T-helper 2 cell treated with Interferon-gamma antibody and Interleukin-4, amounts not matched to agents 5 μg/mL and 100 μg/mL, for 36 hours (primary cell): ENCODE results near the gene ROBO1.

Source experiments
- DNase-seq: peaks from one replicate; pipeline ENCODE4 v3.0.0; 2021; ENCODE audit warnings: low spot score
- H3K27ac Mint-ChIP-seq: one replicate; pipeline ENCODE4 v1.8.0; 2021; ENCODE audit warnings: mild to moderate bottlenecking, mixed read lengths
- H3K27me3 Mint-ChIP-seq: one replicate; pipeline ENCODE4 v1.8.0; 2021; ENCODE audit warnings: low read depth, mixed read lengths
- H3K36me3 Mint-ChIP-seq: one replicate; pipeline ENCODE4 v1.8.0; 2021; ENCODE audit warnings: low read depth, mixed read lengths
- H3K4me1 Mint-ChIP-seq: one replicate; pipeline ENCODE4 v1.8.0; 2021; ENCODE audit warnings: low read depth, mixed read lengths
- H3K4me3 Mint-ChIP-seq: one replicate; pipeline ENCODE4 v1.8.0; 2022; ENCODE audit warnings: mild to moderate bottlenecking, moderate library complexity, mixed read lengths
- H3K9me3 Mint-ChIP-seq: one replicate; pipeline ENCODE4 v1.8.0; 2021; ENCODE audit warnings: mixed read lengths

The ROBO1 gene

DNA sequence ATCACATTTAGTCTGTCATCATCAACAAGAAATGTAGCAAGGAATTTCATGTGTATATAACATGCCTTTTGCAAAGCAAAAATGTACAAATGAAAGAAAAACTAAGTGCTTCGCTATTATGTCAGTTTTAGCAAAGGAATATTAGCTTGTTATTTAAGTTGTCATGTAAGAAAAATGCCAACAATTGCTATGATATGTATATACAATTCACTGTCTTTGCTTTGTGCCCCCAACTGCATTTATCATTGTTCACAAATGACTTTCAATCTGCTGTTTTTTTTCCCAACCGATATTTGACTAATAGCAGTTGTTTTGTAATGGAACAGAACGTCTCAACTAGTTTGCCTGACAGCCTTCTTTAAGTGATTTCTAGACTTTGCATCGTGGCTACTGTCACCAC is 207.1 kb downstream of the ROBO1 start:
- H3K27me3 Mint-ChIP-seq, result no peaks in the 10 kb centered on the region
- no peaks in the 10 kb centered on the region for H3K36me3 Mint-ChIP-seq
- no peak overlapping the region for H3K27ac Mint-ChIP-seq
- H3K4me1 Mint-ChIP-seq, result no peaks in the 10 kb centered on the region
- H3K9me3 Mint-ChIP-seq, result peaks cover 21% of the 10 kb centered on the region
- H3K4me3 Mint-ChIP-seq, result no peak overlapping the region
- DNase-seq, result no peak

DNA sequence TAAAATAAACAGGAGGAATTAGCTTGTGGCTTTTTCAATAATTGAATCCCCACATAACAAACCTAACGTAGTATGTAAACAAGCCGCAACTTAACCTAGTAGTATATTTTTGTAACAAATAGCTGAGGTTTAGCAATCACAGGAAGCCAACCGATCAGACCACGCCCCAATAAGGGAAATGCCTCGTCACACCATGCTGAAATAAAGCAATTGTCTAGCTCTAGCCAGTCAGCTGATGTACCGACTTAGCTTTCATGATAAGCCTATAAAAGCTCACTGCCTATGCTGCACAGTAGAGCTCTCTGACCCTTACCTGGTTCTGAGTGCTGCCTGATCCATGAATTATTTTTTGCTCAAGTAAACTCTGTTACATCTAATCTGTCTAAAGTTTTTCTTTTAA is 208.9 kb downstream of the ROBO1 start:
- no peak for DNase-seq
- no peaks in the 10 kb centered on the region for H3K27me3 Mint-ChIP-seq
- no peaks in the 10 kb centered on the region for H3K4me1 Mint-ChIP-seq
- no peak overlapping the region for H3K27ac Mint-ChIP-seq
- H3K9me3 Mint-ChIP-seq, result peaks cover 18% of the 10 kb centered on the region
- no peaks in the 10 kb centered on the region for H3K36me3 Mint-ChIP-seq
- H3K4me3 Mint-ChIP-seq, result no peak overlapping the region

DNA sequence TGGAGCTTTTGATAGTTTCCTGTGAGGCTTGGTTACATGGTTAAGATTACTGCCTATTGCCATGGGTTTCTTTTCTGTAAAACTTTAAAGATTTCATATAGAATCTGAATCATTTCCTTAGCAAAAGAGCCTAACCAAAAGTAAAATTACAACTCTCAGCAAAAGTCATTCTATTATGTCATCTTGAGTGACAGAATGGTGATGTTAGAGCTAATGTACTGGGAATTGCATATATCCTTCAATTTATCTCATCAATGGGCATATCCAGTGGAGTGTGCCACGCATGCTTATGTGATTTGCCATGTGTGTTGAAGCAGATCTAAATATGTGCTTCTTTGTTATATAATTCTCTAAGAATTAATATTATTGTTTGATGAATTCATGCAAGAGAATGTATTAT is 212.1 kb downstream of the ROBO1 start:
- no peaks in the 10 kb centered on the region for H3K27me3 Mint-ChIP-seq
- peaks cover 6% of the 10 kb centered on the region for H3K9me3 Mint-ChIP-seq
- no peaks in the 10 kb centered on the region for H3K36me3 Mint-ChIP-seq
- DNase-seq, result no peak
- no peak overlapping the region for H3K27ac Mint-ChIP-seq
- no peaks in the 10 kb centered on the region for H3K4me1 Mint-ChIP-seq
- no peak overlapping the region for H3K4me3 Mint-ChIP-seq

DNA sequence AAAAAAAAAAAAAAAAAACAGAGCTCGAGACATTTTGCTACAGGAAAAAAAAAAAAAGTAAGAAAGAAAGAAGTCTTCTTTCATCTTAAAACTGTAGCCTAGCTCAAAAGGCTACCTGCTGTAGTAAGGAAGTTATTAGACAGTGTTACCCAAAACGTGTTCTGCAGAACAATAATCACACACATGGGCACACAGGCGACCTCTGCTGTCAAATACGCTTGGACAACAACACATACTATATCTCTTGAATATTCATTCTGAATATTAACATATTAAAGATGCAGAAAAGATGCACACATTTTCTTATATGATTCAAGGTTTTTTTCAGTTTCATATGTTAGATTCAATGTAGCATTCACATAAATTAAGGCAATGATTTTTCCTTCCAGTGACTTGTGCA is 215.8 kb downstream of the ROBO1 start:
- H3K4me3 Mint-ChIP-seq, result no peak overlapping the region
- no peaks in the 10 kb centered on the region for H3K36me3 Mint-ChIP-seq
- H3K9me3 Mint-ChIP-seq, result no peaks in the 10 kb centered on the region
- no peak overlapping the region for H3K27ac Mint-ChIP-seq
- H3K4me1 Mint-ChIP-seq, result no peaks in the 10 kb centered on the region
- H3K27me3 Mint-ChIP-seq, result no peaks in the 10 kb centered on the region
- DNase-seq, result no peak

DNA sequence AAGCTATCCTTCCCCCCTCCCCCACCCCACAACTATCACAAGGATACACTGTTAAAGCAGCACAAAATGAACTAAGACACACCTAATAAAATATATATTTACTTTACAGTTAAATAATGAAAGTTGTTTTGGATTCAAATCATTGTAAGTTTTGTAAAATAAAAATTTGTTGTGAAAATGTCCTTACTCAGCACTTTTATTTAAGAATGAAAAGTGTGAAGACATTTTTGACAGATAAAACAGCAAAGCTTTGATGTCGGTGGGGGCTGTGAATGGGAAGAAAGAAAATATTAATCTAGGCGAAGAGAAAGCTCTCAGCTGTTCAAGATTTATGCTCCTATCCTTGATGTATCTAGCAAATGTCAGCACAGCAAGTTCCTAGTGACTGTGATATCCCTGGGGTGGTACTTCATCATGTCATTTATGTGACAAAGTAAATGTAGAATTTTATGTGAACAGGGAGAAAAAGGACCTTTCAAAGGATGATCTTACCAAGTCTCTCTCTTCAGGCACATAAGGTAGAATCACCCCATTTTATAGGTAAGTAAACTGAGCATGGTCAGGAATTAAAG is 216.4 kb downstream of the ROBO1 start:
- Mint-ChIP-seq H3K27me3 (no peaks in the 10 kb centered on the region), H3K27ac (no peak overlapping the region), H3K36me3 (no peaks in the 10 kb centered on the region), H3K4me1 (no peaks in the 10 kb centered on the region), H3K4me3 (no peak overlapping the region), H3K9me3 (no peaks in the 10 kb centered on the region)
- DNase-seq, result no peak

DNA sequence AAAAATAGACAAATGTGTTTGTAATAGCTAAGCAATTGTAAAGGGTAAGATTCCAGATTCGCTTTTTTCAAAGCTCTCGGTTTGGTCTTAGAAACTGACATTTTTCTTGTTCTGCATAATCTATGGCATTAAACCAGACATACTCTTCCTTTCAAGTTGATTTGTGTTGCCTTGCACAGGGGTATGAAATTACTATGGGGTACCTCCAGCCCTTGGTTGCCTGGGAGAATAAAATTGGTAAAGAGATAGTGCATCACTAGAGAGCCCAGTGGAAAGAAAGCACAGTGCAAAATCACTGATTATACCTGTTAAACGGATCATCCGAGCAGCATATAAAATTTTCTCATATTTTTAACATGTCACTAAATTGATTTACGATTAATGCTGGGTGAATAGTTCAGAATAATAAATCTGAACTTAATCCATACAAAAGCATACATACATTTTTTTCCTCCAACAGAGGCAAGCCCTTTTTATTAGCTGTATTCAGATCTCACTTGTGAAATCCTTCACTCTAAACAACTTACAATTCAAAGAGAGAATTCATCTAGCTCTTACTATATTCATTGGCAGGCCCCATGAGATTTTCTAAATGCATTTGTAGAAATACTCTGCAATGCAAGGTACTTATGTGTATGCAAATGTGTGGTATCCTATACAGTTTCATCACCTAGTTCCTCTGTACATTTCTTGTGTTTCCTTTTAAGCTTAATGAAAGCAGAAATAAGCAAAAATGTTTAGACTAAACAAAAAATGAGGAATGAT is 224.4 kb downstream of the ROBO1 start:
- no peaks in the 10 kb centered on the region for H3K36me3 Mint-ChIP-seq
- H3K4me1 Mint-ChIP-seq, result no peaks in the 10 kb centered on the region
- H3K9me3 Mint-ChIP-seq, result peaks cover 3% of the 10 kb centered on the region
- H3K4me3 Mint-ChIP-seq, result no peak overlapping the region
- no peak overlapping the region for H3K27ac Mint-ChIP-seq
- DNase-seq, result no peak
- no peaks in the 10 kb centered on the region for H3K27me3 Mint-ChIP-seq

DNA sequence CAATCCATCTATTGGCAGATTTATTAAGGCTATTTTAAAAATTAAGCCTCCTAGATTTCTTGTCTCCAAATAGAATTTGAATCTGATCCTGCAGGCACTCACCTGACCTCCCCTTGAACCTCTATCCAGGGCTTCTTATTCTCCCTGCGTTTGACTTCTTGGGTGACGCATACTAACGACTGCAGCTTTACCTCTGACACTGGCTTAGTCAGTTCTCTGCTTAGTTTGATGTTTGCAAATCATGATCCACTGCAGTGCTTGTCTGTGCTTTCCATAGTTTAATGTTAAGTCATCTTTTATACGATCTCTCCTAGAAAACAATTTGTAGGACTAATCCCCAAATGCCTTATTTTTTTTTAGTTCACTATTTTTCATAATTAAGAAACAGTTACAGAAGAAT is 233.1 kb downstream of the ROBO1 start:
- H3K27ac Mint-ChIP-seq, result no peak overlapping the region
- no peak for DNase-seq
- H3K4me1 Mint-ChIP-seq, result no peaks in the 10 kb centered on the region
- no peaks in the 10 kb centered on the region for H3K36me3 Mint-ChIP-seq
- H3K27me3 Mint-ChIP-seq, result no peaks in the 10 kb centered on the region
- no peak overlapping the region for H3K4me3 Mint-ChIP-seq
- peaks cover 18% of the 10 kb centered on the region for H3K9me3 Mint-ChIP-seq

DNA sequence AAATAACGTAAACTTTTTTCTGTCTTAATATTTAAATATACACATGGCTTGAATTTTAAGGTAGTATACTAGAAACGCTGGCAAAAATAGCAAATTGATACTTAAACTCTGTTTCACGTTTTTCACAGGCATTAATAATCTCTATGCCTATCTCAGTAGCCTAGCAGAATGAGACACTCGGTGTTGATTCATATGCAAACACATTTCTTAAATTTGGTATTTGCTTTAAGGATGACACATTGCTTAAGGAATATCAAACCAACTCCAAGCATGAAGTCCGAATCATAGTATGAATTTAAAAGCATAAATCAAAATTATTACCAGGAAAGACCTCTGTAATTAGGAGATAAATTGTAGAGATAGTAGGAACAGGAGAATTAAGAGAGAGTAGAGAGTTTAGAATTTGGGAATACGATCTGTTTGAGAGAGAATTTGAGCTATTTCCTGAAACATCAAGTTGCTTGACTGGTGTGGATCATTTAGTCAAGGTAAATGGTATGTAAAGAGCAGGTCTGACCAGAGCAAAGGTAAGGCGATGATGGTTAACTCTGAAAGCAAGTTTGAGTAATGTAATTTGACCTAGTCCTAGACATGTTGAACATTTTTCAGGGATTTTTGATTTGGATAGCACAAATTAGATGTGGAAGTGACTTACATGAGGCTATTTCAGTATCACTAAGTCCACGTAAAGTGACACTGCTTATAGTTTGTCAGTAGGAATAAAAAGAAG is 236.1 kb downstream of the ROBO1 start:
- no peak overlapping the region for H3K4me3 Mint-ChIP-seq
- peaks cover 18% of the 10 kb centered on the region for H3K9me3 Mint-ChIP-seq
- no peaks in the 10 kb centered on the region for H3K4me1 Mint-ChIP-seq
- no peak overlapping the region for H3K27ac Mint-ChIP-seq
- no peak for DNase-seq
- H3K27me3 Mint-ChIP-seq, result no peaks in the 10 kb centered on the region
- H3K36me3 Mint-ChIP-seq, result no peaks in the 10 kb centered on the region

DNA sequence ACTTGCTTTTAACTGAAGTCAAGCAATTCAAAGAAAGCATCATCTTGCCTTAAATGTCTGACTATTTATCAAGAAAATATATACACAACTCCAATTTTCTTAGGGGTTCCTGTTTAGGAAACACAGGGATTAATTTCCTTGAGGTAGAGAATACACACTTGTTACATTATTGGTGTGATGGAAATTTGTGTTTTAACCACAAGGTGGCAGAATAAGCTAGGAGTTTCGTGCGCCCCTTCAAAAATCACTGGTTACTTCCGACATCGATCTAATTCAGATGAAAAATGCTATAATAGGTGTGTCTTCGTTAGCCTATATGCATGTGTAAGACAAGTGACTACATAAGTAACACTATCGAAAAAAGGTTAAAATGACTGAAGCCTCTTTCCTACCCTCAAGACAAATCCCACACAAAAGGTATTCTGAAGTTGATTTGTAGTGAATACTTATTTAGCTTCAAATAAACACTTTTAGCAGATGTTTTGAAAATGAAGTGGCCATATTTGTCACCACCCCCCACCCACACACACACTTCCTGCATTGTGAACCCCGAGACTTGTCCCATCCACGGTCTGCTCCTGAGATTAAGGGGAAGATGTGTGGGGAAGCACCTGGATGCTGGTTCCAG is 246.5 kb downstream of the ROBO1 start:
- H3K4me1 Mint-ChIP-seq, result no peaks in the 10 kb centered on the region
- no peaks in the 10 kb centered on the region for H3K36me3 Mint-ChIP-seq
- no peak overlapping the region for H3K27ac Mint-ChIP-seq
- no peak overlapping the region for H3K4me3 Mint-ChIP-seq
- no peaks in the 10 kb centered on the region for H3K9me3 Mint-ChIP-seq
- no peak for DNase-seq
- no peaks in the 10 kb centered on the region for H3K27me3 Mint-ChIP-seq

DNA sequence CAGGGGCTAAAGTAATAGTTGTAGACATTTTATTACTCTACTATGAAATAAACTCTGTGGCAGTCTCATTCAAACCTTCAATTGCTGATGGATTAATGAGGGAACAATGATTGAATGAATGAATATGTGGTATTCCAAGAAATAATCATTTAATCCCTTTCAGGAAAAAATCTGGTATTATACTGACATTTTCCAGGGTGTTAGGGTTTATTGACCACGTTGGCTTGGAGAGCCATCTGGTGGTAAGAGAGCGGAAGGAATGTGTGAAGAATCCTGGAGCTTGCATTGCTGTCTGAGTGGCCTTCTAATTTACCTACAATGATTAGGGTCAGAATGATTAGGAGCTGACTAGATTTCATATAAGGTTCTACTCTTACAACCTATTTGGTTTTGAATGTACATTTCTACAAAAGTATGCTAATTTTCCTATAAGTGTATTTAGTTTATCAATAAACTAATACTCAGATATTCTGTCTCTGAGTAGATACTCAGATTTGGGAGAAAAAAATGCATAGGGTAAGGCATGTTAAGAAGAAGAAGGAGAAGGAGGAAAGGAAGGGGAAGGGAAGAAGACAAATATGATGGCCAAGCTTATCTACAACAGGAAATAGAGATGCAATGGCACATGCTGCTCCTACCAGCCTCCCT is 249.9 kb downstream of the ROBO1 start:
- DNase-seq, result no peak
- Mint-ChIP-seq H3K9me3 (no peaks in the 10 kb centered on the region), H3K27me3 (no peaks in the 10 kb centered on the region), H3K4me3 (no peak overlapping the region), H3K27ac (no peak overlapping the region), H3K36me3 (no peaks in the 10 kb centered on the region), H3K4me1 (no peaks in the 10 kb centered on the region)

DNA sequence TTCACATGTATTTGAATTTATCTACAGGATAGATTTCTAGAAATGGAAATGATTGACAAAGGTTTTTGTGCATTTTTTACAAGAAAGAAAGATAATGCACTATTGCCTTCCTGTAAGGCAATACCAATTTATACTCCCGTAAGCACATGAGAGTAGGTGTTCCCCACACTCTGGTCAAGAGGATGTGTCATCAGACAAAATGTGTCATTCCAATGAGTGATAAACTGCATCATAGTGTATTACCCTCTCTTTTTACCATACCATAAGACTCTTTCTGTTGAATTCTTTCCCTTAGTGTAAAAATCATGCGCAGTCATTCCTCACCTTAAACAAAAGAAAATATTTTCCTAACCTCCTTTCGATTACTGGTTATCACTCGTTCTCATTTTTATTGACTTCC is 251.0 kb downstream of the ROBO1 start:
- no peak for DNase-seq
- Mint-ChIP-seq H3K9me3 (peaks cover 1% of the 10 kb centered on the region), H3K36me3 (no peaks in the 10 kb centered on the region), H3K27me3 (no peaks in the 10 kb centered on the region), H3K4me1 (no peaks in the 10 kb centered on the region), H3K4me3 (no peak overlapping the region), H3K27ac (no peak overlapping the region)

DNA sequence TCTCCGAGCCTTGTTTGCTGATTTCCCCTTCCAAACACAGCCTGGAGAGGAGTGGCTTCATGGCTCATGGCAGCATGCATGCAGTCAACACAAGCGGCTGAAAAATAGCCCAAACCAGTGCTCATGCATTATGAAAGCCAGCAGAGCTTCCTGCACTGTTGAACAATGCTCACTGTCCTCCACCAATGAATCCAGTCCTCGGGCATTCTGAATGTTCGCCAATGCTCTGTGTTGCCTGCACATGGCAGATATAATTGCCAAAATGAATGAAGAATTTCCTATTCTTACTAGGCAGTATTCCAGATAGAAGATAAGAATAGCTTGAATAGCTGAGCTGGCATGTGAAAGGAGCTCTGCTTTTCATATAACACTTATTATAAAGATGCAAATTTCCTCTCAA is 252.7 kb downstream of the ROBO1 start:
- Mint-ChIP-seq H3K9me3 (peaks cover 5% of the 10 kb centered on the region), H3K4me1 (no peaks in the 10 kb centered on the region), H3K27me3 (no peaks in the 10 kb centered on the region), H3K27ac (no peak overlapping the region), H3K4me3 (no peak overlapping the region), H3K36me3 (no peaks in the 10 kb centered on the region)
- DNase-seq, result no peak

DNA sequence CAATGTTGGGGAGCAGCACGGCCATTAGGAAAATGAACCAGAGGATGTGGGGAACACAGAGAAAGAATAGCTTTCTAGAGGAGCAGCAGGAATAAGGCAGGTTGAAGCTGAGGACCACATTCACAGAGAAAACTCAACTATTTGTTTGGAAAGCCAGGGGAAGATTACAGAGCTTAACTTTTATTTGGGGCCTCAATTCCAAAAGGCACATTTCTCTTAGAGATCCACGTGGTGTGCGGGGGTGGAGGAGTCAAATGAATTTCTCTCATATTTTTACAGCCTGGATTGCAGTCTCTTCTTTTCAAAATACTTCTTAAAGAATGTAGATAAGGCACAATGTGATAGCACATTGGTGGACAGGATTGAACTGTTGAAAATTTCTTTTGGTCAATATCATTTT is 253.7 kb downstream of the ROBO1 start:
- Mint-ChIP-seq H3K4me1 (no peaks in the 10 kb centered on the region), H3K9me3 (peaks cover 5% of the 10 kb centered on the region), H3K4me3 (no peak overlapping the region), H3K27ac (no peak overlapping the region), H3K36me3 (no peaks in the 10 kb centered on the region), H3K27me3 (no peaks in the 10 kb centered on the region)
- no peak for DNase-seq

DNA sequence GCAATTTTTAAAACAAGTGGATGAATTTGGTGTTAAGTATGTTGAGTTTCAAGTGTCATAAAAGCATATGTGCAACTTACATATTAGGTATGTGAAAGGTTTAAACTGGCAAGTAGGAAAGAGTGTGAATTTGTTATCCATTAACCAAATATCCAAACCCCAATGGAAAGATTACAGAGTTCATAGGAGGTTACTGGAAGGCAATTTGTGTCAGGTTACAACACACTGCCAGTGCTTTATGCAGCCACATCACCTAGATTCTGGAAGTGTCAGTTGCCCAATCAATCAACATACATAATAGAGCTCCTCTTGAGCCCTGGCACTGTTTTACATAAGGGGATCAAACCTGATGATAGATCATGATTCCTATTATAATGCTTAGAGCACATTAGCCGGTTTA is 261.0 kb downstream of the ROBO1 start:
- Mint-ChIP-seq H3K9me3 (peaks cover 9% of the 10 kb centered on the region), H3K4me1 (no peaks in the 10 kb centered on the region), H3K27ac (no peak overlapping the region), H3K4me3 (no peak overlapping the region), H3K36me3 (no peaks in the 10 kb centered on the region), H3K27me3 (no peaks in the 10 kb centered on the region)
- no peak for DNase-seq
